Ishikawa (cell line): ENCODE data around the gene ZNF544.

Source experiments
- MAX ChIP-seq: IDR thresholded peaks from 2 replicates; pipeline ENCODE4 v1.6.1; 2012
- RAD21 ChIP-seq: IDR thresholded peaks from 2 replicates; pipeline ENCODE4 v1.6.1; 2012; ENCODE audit warnings: low read depth
- REST ChIP-seq: IDR thresholded peaks from 2 replicates; pipeline ENCODE4 v1.6.1; 2012; ENCODE audit warnings: low read depth, mild to moderate bottlenecking
- USF1 ChIP-seq: IDR thresholded peaks from 2 replicates; pipeline ENCODE4 v1.6.1; 2012
- YY1 ChIP-seq: IDR thresholded peaks from 2 replicates; pipeline ENCODE4 v1.6.1; 2012; ENCODE audit warnings: low read depth

GRCh38 chr19:58262922-58263296 lies 34.2 kb downstream of the ZNF544 start:
- TF ChIP-seq MAX (no peak), REST (no peak), YY1 (no peak), USF1 (no peak), RAD21 (no peak)
